ENCODE data around the gene ATP8A1.

DNA sequence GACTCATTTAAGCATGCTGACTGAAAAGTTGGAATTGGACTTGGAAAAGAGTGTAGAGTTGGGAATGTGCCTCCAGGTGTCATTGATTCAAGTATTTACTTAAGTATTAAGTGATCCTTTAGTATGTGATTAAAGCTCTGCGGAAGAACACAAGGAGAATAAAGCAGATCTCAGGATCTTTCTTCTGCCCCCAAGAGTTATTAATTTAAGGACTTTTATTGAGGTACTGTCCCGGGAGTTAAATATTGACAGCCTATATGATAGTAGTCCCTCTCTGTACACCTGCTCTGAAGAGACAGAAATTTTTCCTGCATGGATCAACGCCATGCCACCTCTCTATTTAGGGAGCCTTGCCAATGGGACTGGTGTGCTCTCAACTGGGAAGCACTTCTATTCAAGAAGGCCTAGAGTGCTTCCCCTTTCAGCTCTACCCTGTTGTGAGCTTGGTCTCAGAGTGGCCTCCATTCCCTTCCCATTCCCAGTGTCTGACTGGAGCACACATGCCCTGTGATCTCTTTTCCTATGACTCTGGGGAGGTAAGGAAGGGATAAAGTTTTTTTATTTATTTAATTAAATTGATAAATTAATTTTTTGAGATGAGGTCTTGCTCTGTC is 183.7 kb downstream of the ATP8A1 start:
- TF ChIP-seq, protein P1, sequence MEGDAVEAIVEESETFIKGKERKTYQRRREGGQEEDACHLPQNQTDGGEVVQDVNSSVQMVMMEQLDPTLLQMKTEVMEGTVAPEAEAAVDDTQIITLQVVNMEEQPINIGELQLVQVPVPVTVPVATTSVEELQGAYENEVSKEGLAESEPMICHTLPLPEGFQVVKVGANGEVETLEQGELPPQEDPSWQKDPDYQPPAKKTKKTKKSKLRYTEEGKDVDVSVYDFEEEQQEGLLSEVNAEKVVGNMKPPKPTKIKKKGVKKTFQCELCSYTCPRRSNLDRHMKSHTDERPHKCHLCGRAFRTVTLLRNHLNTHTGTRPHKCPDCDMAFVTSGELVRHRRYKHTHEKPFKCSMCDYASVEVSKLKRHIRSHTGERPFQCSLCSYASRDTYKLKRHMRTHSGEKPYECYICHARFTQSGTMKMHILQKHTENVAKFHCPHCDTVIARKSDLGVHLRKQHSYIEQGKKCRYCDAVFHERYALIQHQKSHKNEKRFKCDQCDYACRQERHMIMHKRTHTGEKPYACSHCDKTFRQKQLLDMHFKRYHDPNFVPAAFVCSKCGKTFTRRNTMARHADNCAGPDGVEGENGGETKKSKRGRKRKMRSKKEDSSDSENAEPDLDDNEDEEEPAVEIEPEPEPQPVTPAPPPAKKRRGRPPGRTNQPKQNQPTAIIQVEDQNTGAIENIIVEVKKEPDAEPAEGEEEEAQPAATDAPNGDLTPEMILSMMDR (IDR thresholded peaks at IDR 0.05; ENCODE audit: poor library complexity, severe bottlenecking) = no peak
- no peak for TF ChIP-seq EP300 (conservative IDR thresholded peaks at IDR 0.05; ENCODE audit: poor library complexity, severe bottlenecking)
- TF ChIP-seq POLR2AphosphoS5 (IDR thresholded peaks at IDR 0.05) = no peak
- TF ChIP-seq EZH2 (IDR thresholded peaks at IDR 0.05; ENCODE audit: borderline replicate concordance, insufficient read depth, low read length, poor library complexity, severe bottlenecking) = no peak
- TF ChIP-seq MXI1 (conservative IDR thresholded peaks at IDR 0.05; ENCODE audit: poor library complexity, severe bottlenecking) = no peak
- TF ChIP-seq SMC3 (conservative IDR thresholded peaks at IDR 0.05; ENCODE audit: poor library complexity) = no peak
- TF ChIP-seq, protein P2, sequence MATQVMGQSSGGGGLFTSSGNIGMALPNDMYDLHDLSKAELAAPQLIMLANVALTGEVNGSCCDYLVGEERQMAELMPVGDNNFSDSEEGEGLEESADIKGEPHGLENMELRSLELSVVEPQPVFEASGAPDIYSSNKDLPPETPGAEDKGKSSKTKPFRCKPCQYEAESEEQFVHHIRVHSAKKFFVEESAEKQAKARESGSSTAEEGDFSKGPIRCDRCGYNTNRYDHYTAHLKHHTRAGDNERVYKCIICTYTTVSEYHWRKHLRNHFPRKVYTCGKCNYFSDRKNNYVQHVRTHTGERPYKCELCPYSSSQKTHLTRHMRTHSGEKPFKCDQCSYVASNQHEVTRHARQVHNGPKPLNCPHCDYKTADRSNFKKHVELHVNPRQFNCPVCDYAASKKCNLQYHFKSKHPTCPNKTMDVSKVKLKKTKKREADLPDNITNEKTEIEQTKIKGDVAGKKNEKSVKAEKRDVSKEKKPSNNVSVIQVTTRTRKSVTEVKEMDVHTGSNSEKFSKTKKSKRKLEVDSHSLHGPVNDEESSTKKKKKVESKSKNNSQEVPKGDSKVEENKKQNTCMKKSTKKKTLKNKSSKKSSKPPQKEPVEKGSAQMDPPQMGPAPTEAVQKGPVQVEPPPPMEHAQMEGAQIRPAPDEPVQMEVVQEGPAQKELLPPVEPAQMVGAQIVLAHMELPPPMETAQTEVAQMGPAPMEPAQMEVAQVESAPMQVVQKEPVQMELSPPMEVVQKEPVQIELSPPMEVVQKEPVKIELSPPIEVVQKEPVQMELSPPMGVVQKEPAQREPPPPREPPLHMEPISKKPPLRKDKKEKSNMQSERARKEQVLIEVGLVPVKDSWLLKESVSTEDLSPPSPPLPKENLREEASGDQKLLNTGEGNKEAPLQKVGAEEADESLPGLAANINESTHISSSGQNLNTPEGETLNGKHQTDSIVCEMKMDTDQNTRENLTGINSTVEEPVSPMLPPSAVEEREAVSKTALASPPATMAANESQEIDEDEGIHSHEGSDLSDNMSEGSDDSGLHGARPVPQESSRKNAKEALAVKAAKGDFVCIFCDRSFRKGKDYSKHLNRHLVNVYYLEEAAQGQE (IDR thresholded peaks at IDR 0.05; ENCODE audit: borderline replicate concordance) = no peak
